GM19023 (cell line): ENCODE results near the gene DUSP14.
"Not testable (repeated sequence)": the region's sequence is repeated elsewhere in the genome, so short reads cannot be mapped to it uniquely, and the experiment has no call there.

Experiments used
- ATAC-seq: cut with Tn5 transposase; IDR thresholded peaks from one replicate; pipeline ENCODE4 v1.9.1; 2021; ENCODE audit warnings: mild to moderate bottlenecking, moderate library complexity; ENCODE audit not compliant: unreplicated experiment

DUSP14 gene

GRCh38 chr17:37483311-37484039 is 6.2 kb upstream of the DUSP14 start:
- no peak for ATAC-seq

DNA sequence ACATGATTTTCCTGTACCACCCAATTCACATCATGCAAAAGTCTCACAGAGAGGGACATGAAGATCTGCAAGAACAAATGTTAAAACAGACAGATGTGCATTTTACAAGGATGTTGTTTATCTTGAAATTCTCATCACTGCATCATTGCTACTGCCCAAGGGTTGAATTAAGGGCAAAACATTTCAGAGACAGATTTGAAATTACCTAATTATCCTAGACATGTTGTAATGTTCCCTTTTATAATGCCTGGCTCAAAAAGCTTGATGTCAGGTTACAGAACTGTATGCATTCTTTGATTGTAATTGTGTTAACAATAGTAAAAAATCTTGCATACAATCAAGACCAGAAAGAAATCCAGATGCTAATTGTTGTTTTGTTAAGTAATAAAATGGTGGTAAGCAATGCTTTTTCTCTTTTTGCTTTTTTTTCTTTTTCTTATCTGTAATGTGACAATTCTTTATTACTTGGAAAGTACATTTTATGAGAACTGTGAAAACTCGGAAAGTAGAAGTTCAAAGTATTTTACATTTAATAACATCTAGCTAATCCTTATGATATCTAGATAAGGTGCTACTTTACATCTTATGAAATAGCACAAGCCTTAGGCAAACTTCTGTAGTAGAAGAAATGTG is 3.6 kb upstream of the DUSP14 start:
- no peak for ATAC-seq

DNA sequence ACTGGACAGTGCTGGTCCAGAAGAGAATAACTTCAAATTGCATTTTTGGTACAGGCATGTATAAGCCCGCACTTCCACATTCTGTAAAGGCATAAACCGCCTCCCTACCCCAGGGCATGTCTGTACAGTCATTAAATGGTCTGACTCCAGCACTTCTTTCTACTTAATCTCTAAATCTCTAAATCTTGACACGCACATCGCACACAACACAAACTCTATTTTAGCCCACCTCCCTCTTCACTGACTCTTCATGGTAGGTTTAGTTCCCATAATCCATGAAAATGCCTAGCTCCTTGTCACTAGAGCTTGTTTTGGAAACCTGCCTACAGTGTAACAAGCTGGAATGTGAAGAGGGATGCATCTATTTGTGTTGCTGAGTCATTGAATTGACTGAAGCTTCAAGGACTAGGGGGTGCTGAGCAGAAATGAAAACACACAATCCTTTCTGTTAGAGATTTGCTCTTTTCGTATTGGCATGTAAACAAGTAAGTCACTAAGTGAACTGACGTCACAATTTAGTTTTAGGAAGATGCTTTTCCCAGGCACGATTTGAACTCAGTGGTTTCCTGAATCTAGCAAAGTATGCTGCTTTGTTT is 1.6 kb upstream of the DUSP14 start:
- no peak for ATAC-seq

DNA sequence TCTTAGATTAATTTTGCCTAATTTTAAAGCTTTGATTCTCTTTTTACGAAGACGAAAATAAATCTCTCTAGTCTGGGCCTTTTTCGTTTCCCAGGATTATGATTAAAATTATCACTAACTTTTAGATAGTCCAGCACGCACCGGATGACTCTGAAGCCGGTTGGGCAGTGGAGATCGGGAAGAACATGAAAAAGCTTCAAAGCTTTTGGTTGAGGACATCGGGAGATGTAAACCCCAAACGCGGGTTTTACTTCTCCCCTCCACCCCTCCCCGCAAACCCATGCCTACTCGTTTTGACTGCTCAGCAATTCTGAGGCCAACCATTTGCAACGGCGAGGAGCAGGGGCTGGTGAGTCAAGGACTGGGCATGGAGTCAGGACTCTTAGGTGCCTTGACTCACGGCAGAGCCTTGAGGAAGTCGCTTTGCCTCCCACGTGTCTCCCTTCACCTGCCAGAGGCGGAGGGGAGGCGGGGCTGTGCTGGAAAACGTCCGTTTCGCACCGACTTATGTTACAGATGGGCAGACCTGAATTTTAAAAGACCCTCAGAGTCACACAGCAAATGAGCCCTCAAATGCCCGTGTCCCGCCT is 989 bp upstream of the DUSP14 start:
- ATAC-seq = no peak

DNA sequence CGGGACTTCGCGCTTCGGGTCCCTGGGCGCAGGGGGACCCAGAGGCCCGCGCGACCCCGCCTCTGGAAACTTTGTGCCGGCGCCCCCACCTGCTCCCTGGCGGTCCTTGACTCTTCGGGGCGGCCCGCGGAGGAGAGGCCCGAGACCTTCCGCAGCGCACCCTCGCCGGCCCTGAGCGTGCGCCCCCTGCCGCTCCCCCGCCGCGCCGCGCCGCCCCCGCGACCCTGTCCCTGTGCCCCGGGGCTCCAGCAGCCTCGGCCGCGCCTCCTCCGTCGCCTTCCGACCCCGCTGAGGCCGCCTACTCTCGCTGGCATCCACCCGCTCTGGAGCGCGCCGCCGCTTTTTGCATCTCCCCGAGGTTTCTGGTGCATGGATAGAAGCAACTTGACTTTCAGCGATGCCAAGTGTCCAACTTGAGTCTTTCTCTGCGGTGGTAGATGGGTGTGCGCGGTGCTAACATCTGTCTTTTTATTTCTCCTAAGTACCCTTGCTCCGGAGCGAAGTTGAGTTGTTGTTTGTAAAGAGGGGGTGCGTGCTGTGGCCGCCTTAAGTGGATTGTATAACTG is 414 bp downstream of the DUSP14 start:
- peak; percentile 55 for ATAC-seq

- ATAC-seq = no peak
Measured at GRCh38 chr17:37490638-37491614, 1.2 kb downstream of the DUSP14 start.

DNA sequence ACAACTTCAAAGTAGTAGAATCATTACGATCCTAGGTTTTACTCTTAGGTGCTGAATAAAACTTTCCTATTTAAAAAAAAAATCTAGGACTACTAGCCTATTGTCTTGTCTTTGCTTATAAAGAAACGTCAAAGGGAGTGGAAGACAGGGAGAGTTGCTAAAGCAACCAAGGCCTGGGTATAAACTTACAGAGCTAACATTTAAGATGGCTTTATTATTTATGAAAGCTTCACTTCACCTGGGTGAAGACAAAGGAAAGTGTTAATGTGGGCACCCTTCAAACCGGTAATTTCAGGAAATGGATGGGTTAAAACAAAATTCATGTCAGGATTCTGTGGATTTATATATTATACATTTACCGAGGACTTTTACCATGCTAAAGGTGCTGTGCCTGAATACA is 2.5 kb downstream of the DUSP14 start:
- no peak for ATAC-seq

DNA sequence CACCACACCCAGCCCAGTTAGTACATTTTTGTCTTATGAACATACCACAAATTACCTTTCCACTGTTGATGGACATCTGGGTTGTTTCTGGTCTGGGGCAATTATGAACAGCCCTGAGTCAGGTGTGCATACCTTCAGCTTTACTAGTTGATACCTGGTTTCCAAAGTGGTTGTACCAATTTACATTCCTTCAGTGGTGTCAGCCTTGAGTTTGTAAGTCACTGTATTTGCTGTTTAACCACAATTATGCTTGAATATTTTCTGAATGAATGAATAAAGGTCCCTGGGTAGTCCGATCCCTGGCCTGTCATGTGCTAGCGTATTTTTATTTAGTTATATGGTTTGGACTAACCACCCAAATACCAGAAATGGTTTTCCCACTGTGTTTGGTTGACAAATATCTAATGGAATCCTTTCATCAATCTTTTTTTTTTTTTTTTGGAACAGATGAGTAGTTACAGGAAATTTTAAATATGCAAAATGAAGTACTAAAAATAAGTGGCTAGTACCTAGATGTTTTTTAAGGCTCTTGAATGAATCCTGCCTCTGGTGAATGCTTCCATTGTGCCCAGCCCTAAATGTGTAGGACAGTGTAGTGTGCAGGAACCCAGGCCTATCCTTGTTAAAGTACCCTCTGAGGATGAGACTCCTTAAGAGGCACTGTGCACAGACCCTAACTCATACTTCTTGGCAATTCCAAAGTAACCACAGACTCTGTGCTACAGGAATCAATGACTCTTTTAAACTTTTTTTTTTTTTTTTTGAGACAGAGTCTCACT is 3.7 kb downstream of the DUSP14 start:
- no peak for ATAC-seq

- ATAC-seq = no peak
Measured at GRCh38 chr17:37494401-37494831, 4.7 kb downstream of the DUSP14 start.

DNA sequence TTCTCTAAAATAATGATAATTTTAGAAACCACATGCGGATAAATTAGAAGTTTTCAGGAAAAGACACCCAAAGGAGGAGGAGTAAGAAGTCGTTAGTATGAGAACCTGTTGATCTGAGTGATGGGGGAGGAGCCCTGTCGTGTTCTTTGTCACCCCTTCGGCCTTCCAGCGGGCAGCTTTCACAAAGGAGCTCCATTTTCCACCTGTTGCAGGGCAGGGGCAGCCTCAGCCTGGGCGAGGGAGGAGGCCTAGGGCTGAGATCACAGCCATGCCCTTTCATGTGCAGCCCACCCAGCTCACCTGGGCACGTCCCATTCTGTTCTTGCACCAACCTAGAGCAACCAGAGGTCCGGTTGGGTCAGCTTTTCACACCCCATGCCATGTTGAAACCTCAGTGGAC is 5.3 kb downstream of the DUSP14 start:
- no peak for ATAC-seq

DNA sequence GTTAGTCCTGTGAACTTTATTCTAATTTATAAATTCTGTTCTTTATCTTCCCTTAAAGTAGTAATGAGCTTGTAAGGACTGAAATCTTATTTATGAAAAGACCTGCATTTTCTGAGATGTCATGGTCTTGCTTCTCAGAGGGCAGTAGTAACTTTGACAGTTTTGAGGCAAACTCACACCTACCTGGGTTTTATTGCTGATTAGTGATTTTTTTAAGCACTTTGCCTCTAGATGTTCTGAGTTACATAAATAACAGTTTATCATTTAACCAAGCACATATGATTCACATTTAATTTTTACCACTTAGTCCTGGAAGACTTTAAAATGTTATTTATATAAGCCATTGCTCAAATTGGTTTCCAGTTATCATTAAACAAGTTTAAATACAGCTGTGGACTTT is 10.7 kb downstream of the DUSP14 start:
- ATAC-seq = no peak

DNA sequence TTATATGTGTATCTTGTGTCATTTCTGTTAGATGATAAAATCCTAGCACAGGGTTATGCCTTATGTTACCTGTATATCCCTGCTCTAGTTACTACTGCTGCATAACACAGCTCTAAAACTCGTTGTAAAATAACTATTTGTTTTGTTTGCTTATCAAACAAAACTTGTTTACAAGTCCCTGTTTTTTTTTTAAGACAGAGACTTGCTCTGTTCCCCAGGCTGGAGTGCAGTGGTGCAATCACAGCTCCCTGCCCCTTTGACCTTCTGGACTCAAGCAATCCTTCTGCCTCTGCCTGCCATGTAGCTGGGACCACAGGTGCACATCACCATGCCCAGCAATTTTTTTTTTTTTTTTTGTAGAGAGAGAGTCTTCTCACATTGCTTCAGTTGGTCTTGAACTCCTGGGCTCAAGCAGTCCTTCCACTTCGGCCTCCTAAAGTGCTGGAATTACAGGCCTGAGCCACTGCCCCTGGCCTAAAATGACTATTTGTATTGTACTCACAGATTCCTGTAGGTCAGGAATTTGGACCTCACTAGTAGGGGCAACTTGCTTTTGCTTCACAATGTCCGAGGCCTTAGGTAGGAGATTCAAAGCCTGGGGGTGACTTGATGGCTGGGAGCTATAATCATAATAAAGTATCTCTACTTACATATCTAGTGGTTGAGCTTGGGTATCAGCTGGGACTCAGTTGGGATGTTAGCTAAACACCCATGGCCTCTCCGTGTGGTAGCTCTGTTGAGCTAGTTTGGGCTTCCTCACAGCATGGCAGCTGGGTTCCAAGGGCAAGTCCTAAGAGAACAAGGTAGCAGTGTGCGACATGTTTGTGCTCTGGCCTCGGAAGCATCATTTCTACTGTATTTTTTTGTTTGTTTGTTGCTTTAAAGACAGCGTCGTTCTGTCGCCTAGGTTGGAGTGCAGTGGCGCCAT is 12.6 kb downstream of the DUSP14 start:
- ATAC-seq = no peak

GRCh38 chr17:37503148-37503547 is 13.5 kb downstream of the DUSP14 start:
- no peak for ATAC-seq

GRCh38 chr17:37505333-37505732 is 15.6 kb downstream of the DUSP14 start:
- no peak for ATAC-seq

DNA sequence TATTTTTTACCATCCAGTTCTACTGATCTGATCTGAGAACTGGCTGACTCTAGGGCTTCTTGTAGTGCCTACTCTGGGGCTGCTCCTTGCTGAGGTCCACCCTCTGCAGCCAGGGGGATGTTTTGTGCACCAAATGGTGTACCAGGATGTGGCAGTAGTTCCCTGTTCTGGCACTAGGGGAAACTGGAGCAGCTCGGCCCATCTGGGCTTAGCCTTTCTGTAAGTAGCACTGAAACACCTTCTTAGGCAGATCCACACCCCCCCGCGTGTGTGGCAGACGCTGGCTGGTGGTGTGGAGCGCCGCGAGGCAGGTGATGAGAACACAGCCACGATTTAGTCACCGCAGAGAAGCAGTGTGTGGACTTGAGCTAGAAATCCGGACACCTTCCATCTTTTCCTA is 17.0 kb downstream of the DUSP14 start:
- ATAC-seq = no peak

- ATAC-seq = no peak
Measured at GRCh38 chr17:37507111-37507510, 17.4 kb downstream of the DUSP14 start.

GRCh38 chr17:37510056-37510455 is 20.4 kb downstream of the DUSP14 start:
- no peak for ATAC-seq

GRCh38 chr17:37511642-37512041 is 22.0 kb downstream of the DUSP14 start:
- not testable (repeated sequence) for ATAC-seq
